DMS 273 (cell line): ENCODE measurements around the gene HAUS7.
A peak's percentile ranks its signal among the peaks of the same experiment; 100 is the strongest.

ENCODE experiments used
- DNase-seq: peaks from one replicate; lab custom pipeline; 2025; ENCODE audit not compliant: unreplicated experiment; lab: John Stamatoyannopoulos, UW

Gene HAUS7

GRCh38 chrX:153457136-153457825 lies 13.1 kb downstream of the HAUS7 start:
- no peak for DNase-seq

- no peak for DNase-seq
Measured at GRCh38 chrX:153456704-153457103, 13.7 kb downstream of the HAUS7 start.

DNA sequence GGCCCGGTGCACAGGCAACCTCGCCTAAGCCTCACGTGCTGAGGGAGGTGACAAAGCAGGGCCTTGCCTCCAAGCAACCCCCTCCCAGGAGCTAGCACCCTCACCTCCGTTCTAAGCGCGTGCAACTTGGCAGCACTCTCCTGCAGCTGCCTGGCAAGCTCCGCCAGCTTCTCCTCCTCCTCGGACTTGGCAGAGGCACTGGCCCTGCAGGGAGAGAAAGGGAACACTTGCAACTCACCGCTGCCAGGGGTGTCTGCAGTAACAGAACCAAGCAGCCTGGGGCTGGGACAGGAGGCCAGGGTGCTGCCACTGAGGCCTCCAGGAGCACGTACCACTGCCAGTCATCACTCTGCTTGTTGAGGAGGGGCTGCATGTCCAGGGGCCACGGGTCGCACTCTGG lies 14.2 kb downstream of the HAUS7 start:
- DNase-seq: peak; percentile 39

DNA sequence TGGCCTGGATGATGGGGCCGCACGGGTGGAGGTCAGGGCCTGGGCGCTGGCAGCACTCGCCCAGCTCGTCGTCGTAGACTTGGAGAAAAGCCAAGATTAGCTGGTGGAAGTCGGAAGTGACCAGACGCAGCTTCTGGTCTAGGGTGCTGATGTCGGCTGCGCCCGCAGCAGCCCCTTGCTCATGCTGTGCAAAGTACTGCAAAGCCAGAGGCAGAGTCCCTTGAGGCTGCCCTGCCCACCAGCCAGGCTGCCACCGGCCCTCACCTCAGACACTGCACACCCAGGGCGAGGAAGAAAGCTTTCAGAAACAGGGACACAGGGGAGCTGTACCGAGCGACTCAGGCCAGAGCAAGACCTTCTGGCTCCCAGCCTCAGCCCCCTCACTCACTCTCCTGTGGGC lies 14.8 kb downstream of the HAUS7 start:
- DNase-seq: no peak

DNA sequence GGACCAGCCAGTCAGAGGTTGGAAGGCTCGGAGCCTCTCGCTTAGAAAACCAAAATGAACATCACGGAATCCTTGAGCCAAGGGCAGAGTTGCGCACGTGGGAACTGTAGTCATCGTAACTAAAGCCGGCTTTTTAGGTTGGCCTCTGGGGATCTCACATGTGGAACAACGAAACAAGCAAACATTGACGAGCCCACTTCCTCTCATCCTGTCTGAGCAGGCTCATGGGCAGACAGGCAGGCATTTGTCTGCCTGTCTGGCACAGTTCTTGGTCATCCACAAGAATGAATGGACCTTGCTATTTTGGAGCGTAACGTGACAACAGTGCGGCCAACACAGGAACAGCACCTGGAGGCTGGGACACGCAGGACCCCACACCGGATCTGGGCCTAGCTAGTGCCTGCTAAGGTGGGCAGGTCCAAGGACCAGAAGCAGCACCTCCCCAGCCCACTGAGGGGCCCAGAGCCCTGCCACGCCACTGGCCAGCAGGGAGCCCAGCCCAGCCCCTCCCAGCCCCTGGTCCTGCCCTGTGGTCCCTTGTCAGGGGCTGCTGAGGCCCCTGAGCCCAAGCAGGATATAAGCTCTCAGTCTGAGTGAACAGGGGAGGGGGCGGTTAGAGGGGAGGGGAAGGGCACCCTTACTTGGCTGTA lies 15.3 kb downstream of the HAUS7 start:
- no peak for DNase-seq

DNA sequence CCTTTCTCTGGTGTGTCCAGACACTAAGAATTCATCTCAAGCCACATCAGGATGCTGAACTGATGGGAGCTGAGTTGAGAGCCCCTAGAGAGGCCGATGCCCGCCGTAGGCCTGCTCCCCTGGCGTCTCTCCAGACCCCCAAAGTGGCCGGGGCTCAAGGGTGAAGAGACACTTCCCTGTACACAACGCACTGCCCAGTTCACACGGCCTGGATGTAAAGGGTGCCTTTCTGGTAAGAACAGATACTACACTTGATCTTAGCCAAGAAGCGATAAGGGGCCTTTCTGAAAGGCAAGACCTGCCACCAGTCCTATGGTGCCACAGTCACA lies 19.5 kb downstream of the HAUS7 start:
- DNase-seq: no peak

DNA sequence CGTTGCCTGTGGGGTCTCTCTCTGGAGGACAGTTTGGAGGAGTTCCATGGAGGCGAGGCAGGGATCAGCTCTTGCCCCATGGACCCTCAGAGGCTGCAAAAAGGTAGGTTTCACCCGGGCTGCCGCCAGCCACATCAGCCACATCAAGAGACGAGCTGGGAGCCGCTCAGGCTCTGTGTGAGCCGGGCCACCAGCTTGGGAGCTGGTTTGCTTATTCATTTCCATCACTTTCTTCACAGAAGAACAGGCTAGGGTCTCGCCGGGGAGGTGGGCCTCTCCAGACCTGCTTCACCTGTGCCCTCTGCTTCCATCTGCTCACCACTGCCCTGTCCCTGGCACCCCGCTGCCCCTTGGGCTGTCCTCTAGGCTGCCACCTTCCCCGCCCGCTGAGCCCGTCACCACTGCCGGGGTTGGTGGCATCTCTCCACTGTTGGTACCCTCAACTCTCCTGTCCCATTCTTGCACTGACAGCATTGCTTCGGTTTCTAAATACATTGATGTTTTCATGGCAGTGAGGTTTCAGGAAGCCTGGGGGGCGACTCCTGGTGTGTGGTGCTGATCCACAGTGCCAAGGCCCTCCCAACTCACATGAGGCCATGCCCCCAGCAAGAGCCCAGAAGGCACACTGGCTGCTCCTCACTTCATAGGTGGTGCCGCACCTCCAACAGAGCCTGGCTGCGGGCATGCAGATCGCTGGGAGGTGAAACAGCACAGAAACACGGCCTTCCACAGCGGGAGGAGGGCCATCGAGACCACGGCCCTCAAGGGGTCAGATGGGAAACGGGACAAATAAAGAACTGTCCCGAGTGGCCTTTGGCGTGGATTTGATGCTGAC lies 20.0 kb downstream of the HAUS7 start:
- DNase-seq: no peak

- DNase-seq: no peak
Measured at GRCh38 chrX:153449368-153450113, 20.8 kb downstream of the HAUS7 start.

DNA sequence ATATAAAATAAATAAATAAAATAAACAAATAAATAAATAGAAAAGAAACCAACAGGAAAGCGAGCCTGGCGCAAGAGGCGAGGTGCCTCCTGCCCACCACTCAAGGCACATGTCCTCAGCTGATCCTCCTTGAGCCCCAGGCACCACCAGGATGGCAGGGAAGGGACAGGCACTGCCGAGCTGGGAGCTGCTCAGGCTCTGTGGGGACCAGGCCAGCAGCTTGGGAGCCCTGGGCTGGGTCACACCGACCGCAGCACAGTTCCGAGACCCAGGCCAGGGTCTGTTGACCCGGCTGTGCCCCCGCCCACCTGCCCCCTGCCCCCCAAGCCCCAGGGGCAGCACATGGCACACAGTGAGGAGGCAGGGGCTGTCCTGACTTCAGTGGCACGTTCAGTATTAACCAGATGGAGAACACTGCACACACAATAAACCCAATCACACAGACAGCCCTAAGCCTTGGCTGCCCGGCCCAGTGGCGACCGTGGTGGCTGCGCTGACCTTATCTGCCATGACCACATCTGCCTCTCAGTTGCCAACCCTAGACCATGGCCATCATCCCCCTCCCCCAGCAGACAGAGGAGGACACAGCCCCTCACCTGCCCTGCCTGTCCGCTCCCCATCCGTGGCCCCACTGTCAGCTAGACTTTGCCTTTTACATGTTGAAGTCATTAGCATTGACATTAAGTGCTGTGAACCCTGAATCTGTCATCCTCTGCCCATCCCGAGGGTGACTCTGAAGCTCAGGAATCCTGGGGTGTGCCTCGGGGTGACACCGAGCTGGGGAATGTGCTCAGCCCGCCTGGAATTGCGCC lies 21.6 kb downstream of the HAUS7 start:
- no peak for DNase-seq

- no peak for DNase-seq
Measured at GRCh38 chrX:153447581-153447960, 22.8 kb downstream of the HAUS7 start.

GRCh38 chrX:153446950-153447580 lies 23.3 kb downstream of the HAUS7 start:
- no peak for DNase-seq

DNA sequence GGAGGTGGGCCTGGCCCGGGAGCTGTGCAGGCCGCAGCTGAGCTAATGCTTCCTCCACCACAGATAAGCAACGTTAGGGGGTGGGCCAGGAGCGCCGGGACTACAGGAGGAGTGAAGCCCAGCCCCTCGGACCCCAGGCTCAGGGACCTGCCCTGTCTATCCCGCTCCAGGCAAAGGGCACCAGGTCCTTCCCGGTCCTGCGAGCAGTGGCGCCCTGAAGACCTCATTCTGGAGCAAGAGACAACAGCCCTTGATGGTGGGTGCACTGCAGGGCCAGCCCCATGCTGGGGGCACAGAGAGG lies 23.8 kb downstream of the HAUS7 start:
- DNase-seq: no peak

GRCh38 chrX:153445856-153446635 lies 24.3 kb downstream of the HAUS7 start, which contains the start of gene TREX2:
TSS of gene TREX2 (minus strand) at chrX:153446056. CDS start at chrX:153445430, 626 bp downstream.
- DNase-seq: no peak

DNA sequence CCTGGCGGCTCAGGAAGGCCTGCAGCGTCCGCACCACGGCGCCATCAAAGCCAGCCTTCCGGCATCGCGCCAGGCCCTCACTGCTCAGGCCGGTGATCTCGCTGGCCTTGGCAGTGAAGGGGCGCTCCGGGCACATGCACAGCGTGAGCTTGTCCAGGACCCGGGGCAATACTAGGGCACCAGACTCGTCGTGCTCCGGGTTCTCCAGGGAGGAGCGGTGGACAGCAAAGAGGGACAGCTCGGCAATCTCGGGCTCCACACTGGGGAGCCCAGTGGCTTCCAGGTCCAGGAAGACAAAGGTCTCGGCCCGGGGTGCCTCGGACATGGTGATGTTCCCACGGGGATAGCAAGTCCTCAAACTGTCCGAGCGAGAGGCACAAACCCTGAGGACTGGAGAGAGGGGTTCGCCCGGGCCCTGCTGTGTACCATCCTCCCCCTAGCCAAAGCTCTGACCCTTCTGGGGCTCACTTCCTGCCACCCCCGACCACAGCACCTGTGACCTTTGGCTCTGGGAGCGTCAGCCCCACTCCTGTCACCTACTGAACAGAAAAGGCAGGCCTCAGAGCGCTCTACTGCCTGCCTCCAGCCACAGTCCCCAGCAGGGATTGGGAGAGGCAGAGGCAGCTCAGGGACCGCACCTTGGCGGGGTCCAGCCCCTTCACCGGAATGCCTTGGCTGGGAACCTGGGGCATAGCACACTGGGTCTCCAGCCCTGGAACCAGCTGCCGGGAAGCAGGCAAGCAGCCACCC lies 25.1 kb downstream of the HAUS7 start:
- DNase-seq: no peak

GRCh38 chrX:153444333-153445011 lies 25.9 kb downstream of the HAUS7 start:
- no peak for DNase-seq

DNA sequence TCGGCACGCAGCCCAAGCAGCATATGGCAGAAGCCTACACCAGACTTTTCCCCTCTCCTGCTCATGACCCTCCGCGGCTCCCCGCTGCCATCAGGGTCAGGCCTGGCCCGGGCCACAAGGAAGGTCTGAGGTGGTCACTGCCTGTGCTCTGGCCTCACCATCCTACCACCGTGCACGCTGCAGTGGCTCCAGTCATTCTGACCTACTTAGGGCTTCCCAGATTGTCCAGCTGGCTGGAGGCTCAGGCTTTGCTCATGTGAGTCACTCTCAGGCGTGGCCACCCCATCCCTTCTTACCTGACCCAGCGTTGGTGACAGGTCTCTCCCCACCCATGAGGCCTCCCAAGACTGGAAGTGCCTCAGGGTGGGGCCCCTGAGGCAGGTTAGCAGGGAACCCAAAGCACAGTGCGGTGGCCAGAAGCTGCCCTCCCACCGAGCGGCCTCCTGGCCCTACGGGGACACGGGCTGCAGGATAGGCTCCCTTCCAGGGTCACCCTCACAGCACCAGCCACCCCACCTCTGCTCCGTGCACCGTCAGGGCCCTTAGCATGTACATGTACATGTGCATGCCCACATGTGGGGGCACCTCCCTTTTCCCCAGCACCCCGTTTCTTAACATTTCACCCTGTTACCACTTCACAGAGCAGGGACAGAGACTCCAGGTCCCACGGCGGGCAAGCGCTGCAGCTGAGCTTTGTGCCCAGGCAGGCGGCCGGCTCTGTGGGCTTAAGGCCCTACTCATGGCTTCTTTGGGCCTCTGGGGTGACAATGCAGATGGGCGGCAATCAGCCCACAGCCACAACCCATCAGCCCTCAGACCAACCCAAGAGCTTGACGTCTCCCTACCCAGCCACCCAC lies 26.7 kb downstream of the HAUS7 start:
- no peak for DNase-seq

GRCh38 chrX:153442463-153442862 lies 27.9 kb downstream of the HAUS7 start:
- no peak for DNase-seq
